PC-3 (cell line): ENCODE results near the gene ADAMTS19. TPM values are rescaled to one million over a fixed set of nuclear protein-coding genes. Genes with fewer than 3 reads are reported as not detected.

Experiments used
- ATAC-seq: fragments of 200-7000 bp; cut with Tn5 transposase; 2 replicates; pipeline ENCODE4 v1.9.1; 2020; ENCODE audit warnings: mild to moderate bottlenecking, moderate library complexity
- BruUV-seq: library from RNA; stranded (reverse); fragments of 400-500 nt; replicated peaks from 2 replicates; lab custom pipeline; 2021; lab: Mats Ljungman, UMichigan
- CTCF ChIA-PET: fragments of 300-600 bp; sonication (Branson Sonifier 250); formaldehyde crosslinking; loops from one replicate; lab custom pipeline; 2022; ENCODE audit warnings: antibody characterized with exemption; lab: Charles Lee
- POLR2A ChIA-PET: fragments of 300-600 bp; sonication (Branson Sonifier 250); formaldehyde crosslinking; loops from one replicate; lab custom pipeline; 2022; ENCODE audit warnings: antibody characterized with exemption; ENCODE audit not compliant: unreplicated experiment; lab: Charles Lee
- DNase-seq: peaks from one replicate; pipeline ENCODE4 v3.0.0-alpha.2; 2015
- H2AFZ ChIP-seq: fragments of 300-600 bp; sonication (generic); 2 replicates; pipeline ENCODE4 v1.6.0; 2016; ENCODE audit warnings: antibody characterized with exemption, low read length
- H3F3A ChIP-seq: fragments of 300-600 bp; sonication (generic); one replicate; pipeline ENCODE4 v1.6.0; 2017; ENCODE audit warnings: antibody characterized with exemption, low read length, control low read depth, mild to moderate bottlenecking; ENCODE audit not compliant: unreplicated experiment
- H3K27ac ChIP-seq: fragments of 300-600 bp; sonication (generic); 2 replicates; pipeline ENCODE4 v1.5.1; 2016; ENCODE audit warnings: mild to moderate bottlenecking, low read length
- H3K27me3 ChIP-seq: fragments of 300-600 bp; sonication (generic); 2 replicates; pipeline ENCODE4 v1.6.1; 2016; ENCODE audit warnings: low read length, mixed read lengths
- H3K36me3 ChIP-seq: fragments of 300-600 bp; sonication (generic); 2 replicates; pipeline ENCODE4 v1.6.1; 2016; ENCODE audit warnings: low read depth, mixed run types, low read length, mixed read lengths
- H3K4me1 ChIP-seq: fragments of 300-600 bp; sonication (generic); 2 replicates; pipeline ENCODE4 v1.5.1; 2016; ENCODE audit warnings: low read length; ENCODE audit not compliant: insufficient read depth
- H3K4me2 ChIP-seq: fragments of 300-600 bp; sonication (generic); 2 replicates; pipeline ENCODE4 v1.6.0; 2016; ENCODE audit warnings: low read length
- H3K4me3 ChIP-seq: fragments of 300-600 bp; sonication (generic); 2 replicates; pipeline ENCODE4 v1.5.1; 2016; ENCODE audit warnings: mild to moderate bottlenecking, low read length, mixed read lengths
- H3K79me2 ChIP-seq: fragments of 300-600 bp; sonication (generic); 2 replicates; pipeline ENCODE4 v1.6.1; 2017; ENCODE audit warnings: low read length, mixed read lengths
- H3K9ac ChIP-seq: fragments of 300-600 bp; sonication (generic); 2 replicates; pipeline ENCODE4 v1.6.0; 2016; ENCODE audit warnings: mild to moderate bottlenecking, low read length
- H3K9me2 ChIP-seq: fragments of 300-600 bp; sonication (generic); replicated peaks from 2 replicates; pipeline ENCODE4 v1.6.1; 2016; ENCODE audit warnings: mixed run types, low read length, mixed read lengths
- H3K9me3 ChIP-seq: fragments of 300-600 bp; sonication (generic); 2 replicates; pipeline ENCODE4 v1.6.1; 2016; ENCODE audit warnings: low read length, mixed read lengths
- H4K20me1 ChIP-seq: fragments of 300-600 bp; sonication (generic); 2 replicates; pipeline ENCODE4 v1.6.1; 2016; ENCODE audit warnings: low read length, mixed read lengths
- EZH2 ChIP-seq: fragments of 300-600 bp; sonication (generic); IDR thresholded peaks from one replicate; pipeline ENCODE4 v1.6.1; 2017; ENCODE audit warnings: antibody characterized with exemption, mild to moderate bottlenecking, low read length; ENCODE audit not compliant: unreplicated experiment
- EZH2phosphoT487 ChIP-seq: fragments of 300-600 bp; sonication (generic); IDR thresholded peaks from 2 replicates; pipeline ENCODE4 v1.6.1; 2018; ENCODE audit warnings: mild to moderate bottlenecking, antibody characterized with exemption, low read length, borderline replicate concordance
- intact Hi-C: fragments of 100-400 bp; cut with micrococcal nuclease; formaldehyde crosslinking; loops from 2 replicates; pipeline ENCODE4 v1.9.0; 2023
- total RNA-seq: library from RNA; depleted of rRNA; stranded (reverse); fragments of >200 nt; gene quantifications from 2 replicates; pipeline ENCODE4 v1.2.3, GENCODE V29; 2014
- TF ChIP-seq, protein P1 (sequence below): fragments of 300-600 bp; sonication (generic); conservative IDR thresholded peaks from 2 replicates; pipeline ENCODE4 v1.5.1; 2017; ENCODE audit warnings: antibody characterized with exemption, low read depth, mild to moderate bottlenecking, low read length

The ADAMTS19 gene
- total RNA-seq, 1 experiment from 2014 or later = not detected

DNA sequence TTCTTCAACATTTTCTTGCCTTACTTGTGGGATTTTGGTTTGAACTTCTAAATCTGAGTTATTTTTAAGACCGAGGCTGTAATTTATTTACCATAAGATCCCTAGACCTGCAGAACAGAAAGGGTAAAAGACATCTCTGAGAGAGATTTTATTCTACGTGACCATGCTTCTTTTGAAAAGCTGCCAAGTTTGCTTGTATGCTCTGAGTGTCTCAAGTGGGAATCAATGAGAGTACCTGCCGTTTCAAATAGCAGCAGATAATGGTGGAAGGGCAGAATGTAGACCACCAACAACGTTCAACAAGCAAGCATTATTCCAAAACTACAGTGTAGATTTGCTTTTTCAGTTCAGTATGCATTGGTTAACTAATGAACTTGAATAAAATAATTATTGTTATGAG lies 179.2 kb downstream of the ADAMTS19 start:
- BruUV-seq = no TSS peak
- CTCF ChIA-PET = no interaction called here
- intact Hi-C loops = no loop called here
- ATAC-seq (no peak), DNase-seq (no peak)
- no peaks in the 10 kb centered on the region for H3K4me1 ChIP-seq
- H3K27me3 ChIP-seq = no peaks in the 10 kb centered on the region
- no peaks in the 10 kb centered on the region for H3F3A ChIP-seq
- no peaks in the 10 kb centered on the region for H3K79me2 ChIP-seq
- no peaks in the 10 kb centered on the region for H3K9me2 ChIP-seq
- H2AFZ ChIP-seq = no peak overlapping the region
- no peak overlapping the region for H3K4me3 ChIP-seq
- no peaks in the 10 kb centered on the region for H3K36me3 ChIP-seq
- TF ChIP-seq, protein P1, sequence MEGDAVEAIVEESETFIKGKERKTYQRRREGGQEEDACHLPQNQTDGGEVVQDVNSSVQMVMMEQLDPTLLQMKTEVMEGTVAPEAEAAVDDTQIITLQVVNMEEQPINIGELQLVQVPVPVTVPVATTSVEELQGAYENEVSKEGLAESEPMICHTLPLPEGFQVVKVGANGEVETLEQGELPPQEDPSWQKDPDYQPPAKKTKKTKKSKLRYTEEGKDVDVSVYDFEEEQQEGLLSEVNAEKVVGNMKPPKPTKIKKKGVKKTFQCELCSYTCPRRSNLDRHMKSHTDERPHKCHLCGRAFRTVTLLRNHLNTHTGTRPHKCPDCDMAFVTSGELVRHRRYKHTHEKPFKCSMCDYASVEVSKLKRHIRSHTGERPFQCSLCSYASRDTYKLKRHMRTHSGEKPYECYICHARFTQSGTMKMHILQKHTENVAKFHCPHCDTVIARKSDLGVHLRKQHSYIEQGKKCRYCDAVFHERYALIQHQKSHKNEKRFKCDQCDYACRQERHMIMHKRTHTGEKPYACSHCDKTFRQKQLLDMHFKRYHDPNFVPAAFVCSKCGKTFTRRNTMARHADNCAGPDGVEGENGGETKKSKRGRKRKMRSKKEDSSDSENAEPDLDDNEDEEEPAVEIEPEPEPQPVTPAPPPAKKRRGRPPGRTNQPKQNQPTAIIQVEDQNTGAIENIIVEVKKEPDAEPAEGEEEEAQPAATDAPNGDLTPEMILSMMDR = no peak
- TF ChIP-seq EZH2phosphoT487 (no peak), EZH2 (no peak)
- no peaks in the 10 kb centered on the region for H3K9me3 ChIP-seq
- no peaks in the 10 kb centered on the region for H4K20me1 ChIP-seq
- H3K9ac ChIP-seq = no peak overlapping the region
- no peak overlapping the region for H3K27ac ChIP-seq
- H3K4me2 ChIP-seq = no peak overlapping the region
- POLR2A ChIA-PET = no interaction called here

DNA sequence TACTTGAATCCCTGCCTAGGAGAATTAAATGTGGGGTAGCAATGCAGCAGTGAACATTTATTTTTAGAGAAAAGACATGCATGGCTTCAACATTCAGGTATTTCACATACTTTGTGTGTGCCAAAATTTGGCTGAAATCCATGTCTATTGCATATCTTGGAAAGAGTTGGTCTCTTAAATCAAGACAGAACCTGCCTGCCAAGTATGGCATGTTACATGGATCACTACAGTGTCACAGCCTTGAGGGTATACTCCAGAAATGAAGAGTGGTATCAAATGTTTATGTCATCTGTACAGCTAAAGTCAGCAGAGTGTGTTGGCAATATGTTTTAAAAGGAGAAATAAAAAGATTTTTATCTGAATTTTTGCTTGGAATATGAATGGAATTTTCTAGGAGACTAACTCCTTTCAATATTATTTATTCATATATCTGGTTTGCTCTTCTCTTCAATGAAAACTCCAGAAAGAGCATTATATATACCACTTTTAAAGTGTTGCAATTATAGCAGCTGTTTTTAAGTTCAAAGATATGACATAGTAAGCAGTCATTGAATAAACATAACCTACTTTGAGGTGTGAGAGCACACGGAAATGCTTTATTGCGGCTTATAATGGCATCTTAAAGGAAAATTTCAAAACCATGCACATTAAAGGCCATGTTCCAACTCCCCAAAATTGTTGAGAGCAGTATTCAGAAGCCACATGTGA lies 192.4 kb downstream of the ADAMTS19 start:
- Histone ChIP-seq H3K27ac (no peak overlapping the region), H3K9me2 (no peaks in the 10 kb centered on the region), H3K79me2 (no peaks in the 10 kb centered on the region), H4K20me1 (no peaks in the 10 kb centered on the region), H3K4me3 (no peak overlapping the region), H3K9me3 (no peaks in the 10 kb centered on the region), H3K27me3 (no peaks in the 10 kb centered on the region), H3K9ac (no peak overlapping the region), H3K4me2 (no peak overlapping the region), H3K4me1 (no peaks in the 10 kb centered on the region), H3F3A (no peaks in the 10 kb centered on the region), H2AFZ (no peak overlapping the region), H3K36me3 (no peaks in the 10 kb centered on the region)
- BruUV-seq = no TSS peak
- DNase-seq = peak; percentile 3
- peak; percentile 24; the same call in 1 of the 2 replicates for ATAC-seq
- POLR2A ChIA-PET = no interaction called here
- CTCF ChIA-PET = interaction anchor here (0.5 to 0.9 kb wide), 2 partner anchors 12 to 122 kb away, joined by 3 read pairs; no protein-coding TSS in a partner anchor
- TF ChIP-seq, protein P1 = no peak
- TF ChIP-seq EZH2phosphoT487 = no peak
- no peak for TF ChIP-seq EZH2
- intact Hi-C loops = no loop called here

DNA sequence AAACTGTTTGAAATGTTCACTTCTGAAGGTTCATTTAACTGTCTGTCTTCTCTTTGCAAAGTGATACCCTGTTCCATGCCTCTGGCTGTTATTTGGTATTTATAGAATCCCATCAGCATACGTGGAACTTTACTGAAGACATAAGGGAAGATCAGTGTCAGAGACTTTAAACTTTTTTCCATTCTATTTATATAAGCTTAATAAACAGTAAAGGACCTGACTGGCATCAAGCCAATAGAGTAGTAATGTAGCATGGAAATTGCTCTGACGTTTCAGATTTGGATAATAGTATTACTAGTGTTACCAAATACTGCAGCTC lies 192.9 kb downstream of the ADAMTS19 start:
- Histone ChIP-seq H3K4me2 (no peak overlapping the region), H3F3A (no peaks in the 10 kb centered on the region), H3K9me3 (no peaks in the 10 kb centered on the region), H3K9ac (no peak overlapping the region), H3K4me1 (no peaks in the 10 kb centered on the region), H3K79me2 (no peaks in the 10 kb centered on the region), H2AFZ (no peak overlapping the region), H3K4me3 (no peak overlapping the region), H4K20me1 (no peaks in the 10 kb centered on the region), H3K27me3 (no peaks in the 10 kb centered on the region), H3K27ac (no peak overlapping the region), H3K9me2 (no peaks in the 10 kb centered on the region), H3K36me3 (no peaks in the 10 kb centered on the region)
- BruUV-seq = no TSS peak
- DNase-seq = no peak
- TF ChIP-seq EZH2phosphoT487 = no peak
- TF ChIP-seq EZH2 = no peak
- ChIA-PET POLR2A (no interaction called here), CTCF (interaction anchor here (0.5 to 0.9 kb wide), 2 partner anchors 12 to 122 kb away, joined by 3 read pairs; no protein-coding TSS in a partner anchor)
- no peak for ATAC-seq
- intact Hi-C loops = no loop called here
